ENCODE data around the gene TBC1D22A.

TBC1D22A gene

DNA sequence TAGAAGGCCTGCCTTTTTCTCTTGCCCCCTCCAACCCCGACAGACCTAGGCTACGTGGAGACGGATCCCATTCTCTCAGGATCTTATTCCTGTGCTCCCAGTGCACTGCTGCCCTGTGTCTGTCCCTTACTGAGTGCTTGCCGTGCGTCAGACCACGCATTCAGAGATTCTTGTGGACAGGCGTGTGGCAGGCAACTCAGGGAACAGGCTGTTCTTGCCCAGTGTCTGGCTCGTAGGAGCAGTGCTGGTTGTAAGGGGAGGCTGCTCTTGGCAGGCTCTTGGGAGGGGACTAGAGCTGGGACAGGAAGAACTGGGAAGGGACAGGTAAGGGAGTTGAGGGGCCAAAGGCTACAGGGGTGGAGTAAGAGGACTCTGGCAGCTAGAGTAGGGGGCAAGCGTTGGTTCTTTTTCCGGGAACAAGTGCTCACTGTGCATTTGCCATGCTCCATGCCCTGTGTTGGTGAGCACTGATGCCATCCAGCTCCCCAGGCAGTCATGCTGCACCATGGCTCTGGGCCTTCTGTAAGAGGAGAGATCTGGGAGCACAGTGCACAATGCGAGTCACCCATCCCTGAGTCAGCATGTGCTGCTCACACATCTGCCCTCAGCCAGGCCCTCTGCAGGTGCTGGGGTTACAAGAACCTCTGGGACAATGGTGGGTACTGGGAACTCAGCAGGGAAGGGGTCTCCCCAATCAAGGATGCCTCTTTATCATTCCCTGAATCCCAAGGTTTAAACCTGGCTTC is 119.1 kb downstream of the TBC1D22A start:
- no peak overlapping the region for H3K4me3 ChIP-seq (replicated peaks; ENCODE audit: low read depth, low read length)
- no peak for DNase-seq (ENCODE audit: low read depth)
- TF ChIP-seq, protein P1, sequence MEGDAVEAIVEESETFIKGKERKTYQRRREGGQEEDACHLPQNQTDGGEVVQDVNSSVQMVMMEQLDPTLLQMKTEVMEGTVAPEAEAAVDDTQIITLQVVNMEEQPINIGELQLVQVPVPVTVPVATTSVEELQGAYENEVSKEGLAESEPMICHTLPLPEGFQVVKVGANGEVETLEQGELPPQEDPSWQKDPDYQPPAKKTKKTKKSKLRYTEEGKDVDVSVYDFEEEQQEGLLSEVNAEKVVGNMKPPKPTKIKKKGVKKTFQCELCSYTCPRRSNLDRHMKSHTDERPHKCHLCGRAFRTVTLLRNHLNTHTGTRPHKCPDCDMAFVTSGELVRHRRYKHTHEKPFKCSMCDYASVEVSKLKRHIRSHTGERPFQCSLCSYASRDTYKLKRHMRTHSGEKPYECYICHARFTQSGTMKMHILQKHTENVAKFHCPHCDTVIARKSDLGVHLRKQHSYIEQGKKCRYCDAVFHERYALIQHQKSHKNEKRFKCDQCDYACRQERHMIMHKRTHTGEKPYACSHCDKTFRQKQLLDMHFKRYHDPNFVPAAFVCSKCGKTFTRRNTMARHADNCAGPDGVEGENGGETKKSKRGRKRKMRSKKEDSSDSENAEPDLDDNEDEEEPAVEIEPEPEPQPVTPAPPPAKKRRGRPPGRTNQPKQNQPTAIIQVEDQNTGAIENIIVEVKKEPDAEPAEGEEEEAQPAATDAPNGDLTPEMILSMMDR (IDR thresholded peaks at IDR 0.05; ENCODE audit: low read length, missing control alignments) = no peak

DNA sequence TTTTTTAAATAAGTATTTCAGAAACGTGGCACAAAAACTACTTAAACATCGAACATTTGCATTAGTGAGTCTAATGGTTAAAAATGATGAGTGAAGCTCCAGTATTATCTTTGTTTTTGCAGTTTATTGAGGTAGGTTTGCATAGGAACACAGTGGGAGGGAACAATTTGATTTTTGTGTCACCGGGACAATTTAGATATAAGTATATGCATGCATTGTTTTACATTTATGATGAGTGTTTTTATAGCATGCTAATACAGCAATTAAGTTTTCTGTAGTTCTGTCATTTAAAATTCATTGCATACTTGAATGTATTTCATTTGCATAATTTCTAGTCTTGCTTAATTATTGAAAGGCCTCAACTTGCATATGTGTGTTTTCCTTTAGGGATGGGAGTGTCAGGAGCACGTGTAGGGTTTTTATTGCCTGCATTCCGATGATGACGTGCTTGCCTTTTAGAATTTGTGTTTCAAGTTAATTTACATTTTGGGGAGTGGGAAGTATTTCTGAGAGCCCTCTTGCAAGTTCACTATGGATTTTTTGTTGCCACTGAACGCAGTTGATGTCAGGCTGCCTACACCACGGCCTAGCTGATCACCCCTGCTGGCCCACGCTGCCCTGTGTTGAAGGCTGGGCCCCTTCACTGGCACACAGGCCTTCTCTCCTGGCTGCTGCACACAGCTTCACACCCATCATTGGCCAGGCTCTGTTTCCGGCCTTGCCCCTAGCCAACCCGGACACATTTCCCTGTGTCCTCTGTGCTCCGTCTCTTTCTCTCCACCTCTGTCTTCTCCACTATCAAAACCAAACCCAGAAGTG is 120.9 kb downstream of the TBC1D22A start:
- no peak overlapping the region for H3K4me3 ChIP-seq (replicated peaks; ENCODE audit: low read depth, low read length)
- DNase-seq (ENCODE audit: low read depth) = no peak
- TF ChIP-seq, protein P1 (IDR thresholded peaks at IDR 0.05; ENCODE audit: low read length, missing control alignments) = no peak

DNA sequence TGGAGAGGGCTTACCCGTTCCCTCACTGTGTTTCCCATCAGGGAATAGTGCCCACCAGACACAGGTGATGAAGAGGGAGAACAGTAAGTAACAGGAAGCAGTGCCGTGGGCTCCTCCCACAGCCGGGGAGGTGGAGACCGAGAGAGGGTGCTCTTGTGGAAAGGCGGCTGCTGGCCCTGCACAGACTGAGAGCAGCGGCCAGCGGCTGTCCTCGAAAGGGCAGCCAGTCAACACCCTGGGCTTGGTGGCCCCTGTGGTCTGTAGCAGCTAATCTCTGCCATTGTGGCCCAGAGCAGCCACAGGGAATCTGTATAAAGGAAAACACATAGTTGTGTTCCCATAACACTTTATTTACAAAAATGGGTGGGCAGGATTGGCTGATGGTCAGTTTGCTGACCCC is 121.9 kb downstream of the TBC1D22A start:
- H3K4me3 ChIP-seq (replicated peaks; ENCODE audit: low read depth, low read length) = no peak overlapping the region
- DNase-seq (ENCODE audit: low read depth) = no peak
- TF ChIP-seq, protein P1 (IDR thresholded peaks at IDR 0.05; ENCODE audit: low read length, missing control alignments) = no peak

DNA sequence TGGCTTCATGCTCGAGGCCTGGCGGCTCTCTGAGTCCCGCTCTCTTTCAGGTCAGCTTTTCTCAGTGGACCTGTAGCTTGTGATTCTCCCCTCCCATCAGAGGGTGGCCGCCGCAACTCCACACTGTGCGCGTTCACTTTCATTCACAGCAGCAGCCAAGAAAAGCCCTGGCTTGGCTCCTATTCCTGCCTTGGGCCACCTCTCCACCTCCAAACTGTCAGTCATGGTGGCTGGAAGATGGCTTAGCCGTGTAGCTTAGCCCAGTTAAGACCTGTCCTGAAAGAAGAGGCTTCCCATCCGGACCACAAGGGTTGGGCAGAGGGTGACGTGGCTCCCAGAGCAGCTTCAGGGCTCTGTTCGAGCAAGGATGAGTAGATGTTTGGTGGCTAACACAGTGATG is 125.5 kb downstream of the TBC1D22A start:
- no peak for DNase-seq (ENCODE audit: low read depth)
- H3K4me3 ChIP-seq (replicated peaks; ENCODE audit: low read depth, low read length) = no peak overlapping the region
- TF ChIP-seq, protein P1 (IDR thresholded peaks at IDR 0.05; ENCODE audit: low read length, missing control alignments) = no peak

DNA sequence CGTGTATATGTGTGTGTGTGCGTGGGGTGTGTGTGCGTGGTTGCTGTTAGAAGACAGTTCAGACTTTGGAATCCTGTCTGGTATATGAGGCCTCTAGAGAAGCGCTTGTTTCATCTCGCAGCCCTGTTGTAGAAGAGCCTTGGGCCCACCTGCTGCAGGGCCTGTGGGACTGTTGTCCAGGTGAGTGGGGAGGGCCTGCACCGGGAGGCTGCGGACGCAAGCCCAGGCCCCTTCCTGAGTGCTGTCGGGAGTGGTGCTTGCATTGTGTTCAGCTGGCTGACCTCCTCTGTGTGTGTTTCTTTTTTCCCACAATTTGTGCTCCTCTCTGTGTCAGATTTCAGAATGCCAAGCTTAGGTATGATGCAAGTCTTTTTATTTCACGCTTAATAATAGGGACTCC is 128.4 kb downstream of the TBC1D22A start:
- no peak overlapping the region for H3K4me3 ChIP-seq (replicated peaks; ENCODE audit: low read depth, low read length)
- no peak for DNase-seq (ENCODE audit: low read depth)
- TF ChIP-seq, protein P1 (IDR thresholded peaks at IDR 0.05; ENCODE audit: low read length, missing control alignments) = no peak

DNA sequence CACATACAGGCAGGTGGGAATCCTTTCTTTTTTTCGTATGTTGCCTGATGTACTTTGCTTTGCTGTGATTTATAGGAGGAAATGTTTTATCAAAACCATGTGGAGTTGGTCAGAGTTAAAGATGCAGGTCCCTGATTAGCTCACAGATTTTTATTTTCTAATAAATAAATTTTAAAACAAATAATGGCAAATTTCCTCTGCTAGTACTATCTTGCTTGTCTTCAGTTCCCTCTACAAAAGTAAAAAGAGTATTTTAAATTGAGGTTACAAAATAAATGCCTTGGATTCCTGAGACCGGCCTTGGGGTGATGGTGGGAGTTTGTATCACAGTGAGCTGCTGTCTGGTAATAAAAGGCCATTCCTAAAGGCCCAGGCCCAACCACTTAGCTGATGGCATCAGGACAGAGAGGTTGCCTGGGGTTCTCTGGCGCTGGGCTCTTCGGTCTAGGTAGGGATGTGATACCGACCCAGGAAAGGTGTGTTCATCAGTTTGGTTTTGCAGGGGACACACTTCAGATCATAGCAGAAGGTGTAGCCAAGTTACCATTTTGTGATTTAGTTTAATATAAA is 129.0 kb downstream of the TBC1D22A start:
- H3K4me3 ChIP-seq (replicated peaks; ENCODE audit: low read depth, low read length) = no peak overlapping the region
- DNase-seq (ENCODE audit: low read depth) = no peak
- TF ChIP-seq, protein P1 (IDR thresholded peaks at IDR 0.05; ENCODE audit: low read length, missing control alignments) = no peak
